T-helper 1 cell (primary cell): ENCODE measurements around the gene FCRL3.

Experiments used
- DNase-seq, 5 donors: peaks; one replicate each; pipeline ENCODE4 v3.0.0-alpha.2; 2012 to 2020

Gene FCRL3

DNA sequence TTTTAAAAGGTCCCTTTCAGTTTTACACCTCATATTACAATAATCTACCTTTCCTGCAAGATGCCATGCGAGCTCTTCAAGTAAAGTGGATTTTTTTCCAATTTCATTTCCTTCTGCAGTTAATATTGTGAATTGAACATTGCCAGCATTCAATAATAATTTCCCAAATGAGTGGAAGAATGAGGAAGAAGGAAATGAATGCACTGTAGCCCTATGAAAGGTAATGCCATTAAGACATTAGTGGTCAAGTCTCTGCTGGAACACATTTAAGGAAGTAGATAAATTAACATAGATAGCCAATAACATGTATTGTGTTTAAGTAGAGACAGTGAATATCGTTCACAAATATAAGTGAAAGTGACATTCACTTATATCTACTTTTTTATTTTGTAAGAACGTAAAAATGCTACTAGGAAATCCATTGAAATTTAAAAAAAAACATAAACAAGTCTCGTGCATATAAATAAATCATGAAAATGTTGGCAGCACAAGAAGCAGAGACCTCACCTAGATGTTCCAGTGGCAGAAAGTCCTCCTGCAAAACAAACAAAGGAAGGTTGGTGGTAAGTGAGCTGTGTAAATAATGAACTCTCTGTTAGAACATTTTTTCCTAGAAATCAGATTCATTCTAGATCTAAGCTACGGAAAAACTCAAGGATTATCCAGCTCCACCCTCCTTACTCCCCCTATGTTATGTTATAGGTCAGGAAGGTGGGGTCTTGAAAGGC, 17.7 kb downstream of the FCRL3 start:
- DNase-seq: no peak

DNA sequence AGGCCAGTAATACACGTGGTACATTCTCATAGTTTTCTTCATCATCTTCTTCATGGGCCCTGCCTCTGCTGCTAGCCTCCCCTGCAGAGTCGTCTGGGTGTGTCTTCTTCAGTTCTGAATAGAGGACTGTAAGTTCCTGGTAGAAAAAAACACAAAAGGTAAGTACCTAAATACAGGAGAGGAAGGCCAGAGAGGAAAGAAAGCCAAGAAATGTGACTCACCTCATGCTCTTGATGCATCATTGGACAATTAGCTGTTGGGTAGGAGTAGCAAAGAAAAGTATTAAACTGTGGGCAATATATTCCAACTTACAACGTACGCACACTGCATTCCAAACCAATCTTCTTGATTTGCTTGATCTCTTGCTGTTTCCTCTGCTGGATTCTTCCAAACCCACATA, 21.8 kb downstream of the FCRL3 start:
- DNase-seq: no peak

DNA sequence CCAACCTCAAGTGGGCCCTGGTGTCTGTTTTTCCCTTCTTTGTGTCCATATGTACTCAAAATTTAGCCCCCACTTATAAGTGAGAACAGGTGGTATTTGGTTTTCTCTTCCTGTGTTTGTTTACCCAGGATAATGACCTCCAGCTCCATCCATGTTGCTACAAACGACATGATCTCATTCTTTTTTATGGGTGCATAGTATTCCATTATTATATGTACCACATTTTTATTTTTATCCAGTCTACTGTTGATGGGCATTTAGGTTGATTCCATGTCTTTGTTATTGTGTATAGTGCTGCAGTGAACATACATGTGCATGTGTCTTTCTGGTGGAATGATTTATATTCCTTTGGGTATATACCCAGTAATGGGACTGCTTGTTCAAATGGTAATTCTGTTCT, 27.6 kb downstream of the FCRL3 start:
- no peak for DNase-seq

DNA sequence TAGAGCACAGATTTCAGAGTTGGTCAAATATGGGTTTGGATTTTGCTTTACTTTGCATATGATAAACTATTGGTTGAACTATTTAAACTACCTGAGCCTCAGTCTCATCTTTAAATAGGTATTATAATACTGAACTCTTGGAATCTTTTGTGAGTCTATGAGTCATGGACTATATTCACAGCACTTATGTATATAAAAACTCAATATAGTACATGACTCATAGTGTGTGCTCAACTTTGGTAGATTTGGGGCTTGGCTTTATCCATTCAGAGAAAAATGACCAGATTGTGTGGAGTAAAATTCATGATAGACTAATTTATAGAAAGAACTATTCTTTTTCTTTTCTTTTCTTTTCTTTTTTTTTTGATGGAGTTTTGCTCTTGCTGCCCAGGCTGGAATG, 28.7 kb downstream of the FCRL3 start:
- DNase-seq: no peak

DNA sequence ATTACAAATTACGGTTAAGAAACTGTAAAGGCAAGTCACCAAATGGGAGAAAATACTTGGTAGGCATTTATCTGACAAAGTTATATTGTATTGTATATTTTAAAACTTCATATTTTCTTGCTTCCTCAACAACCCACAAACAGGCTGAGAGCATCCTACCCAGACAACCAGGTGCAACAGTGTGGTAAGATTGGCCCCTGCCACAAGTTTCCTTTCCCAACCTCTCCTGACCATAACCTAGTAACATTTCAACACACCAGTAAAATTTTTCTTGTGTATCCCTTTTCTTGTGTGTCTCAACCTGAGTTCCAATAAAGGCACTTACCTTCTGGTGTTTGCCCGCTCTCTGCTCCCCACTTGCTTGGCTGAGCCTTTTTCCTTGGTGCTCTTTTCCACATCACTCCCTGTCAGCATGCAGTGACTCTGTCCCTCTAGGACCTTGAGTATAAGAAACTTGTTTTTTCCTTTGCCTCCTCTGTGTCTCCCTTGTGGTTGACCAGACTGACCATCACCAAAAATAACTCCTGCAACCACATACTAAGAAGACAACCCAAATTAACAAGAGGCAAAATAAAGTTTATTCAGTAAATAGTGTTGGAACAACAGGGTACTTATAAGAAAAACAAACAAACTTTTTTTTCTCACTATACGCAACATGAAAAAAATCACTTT, 40.9 kb downstream of the FCRL3 start:
- DNase-seq: no peak

DNA sequence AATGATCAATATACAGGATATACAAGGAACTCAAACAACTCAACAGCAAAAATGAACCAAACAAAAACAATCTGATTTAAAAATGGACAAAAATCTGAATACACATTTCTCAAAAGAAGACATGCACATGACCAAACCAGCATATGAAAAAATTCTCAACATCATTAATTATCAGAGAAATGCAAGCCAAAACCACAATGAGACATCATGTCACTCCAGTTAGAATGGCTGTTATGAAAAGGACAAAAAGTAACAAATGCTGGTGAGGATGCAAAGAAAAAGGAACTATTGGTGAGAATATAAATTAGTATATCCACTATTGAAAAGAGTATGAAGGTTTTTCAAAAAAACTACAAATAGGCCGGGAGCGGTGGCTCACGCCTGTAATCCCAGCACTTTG, 42.0 kb downstream of the FCRL3 start:
- no peak for DNase-seq

DNA sequence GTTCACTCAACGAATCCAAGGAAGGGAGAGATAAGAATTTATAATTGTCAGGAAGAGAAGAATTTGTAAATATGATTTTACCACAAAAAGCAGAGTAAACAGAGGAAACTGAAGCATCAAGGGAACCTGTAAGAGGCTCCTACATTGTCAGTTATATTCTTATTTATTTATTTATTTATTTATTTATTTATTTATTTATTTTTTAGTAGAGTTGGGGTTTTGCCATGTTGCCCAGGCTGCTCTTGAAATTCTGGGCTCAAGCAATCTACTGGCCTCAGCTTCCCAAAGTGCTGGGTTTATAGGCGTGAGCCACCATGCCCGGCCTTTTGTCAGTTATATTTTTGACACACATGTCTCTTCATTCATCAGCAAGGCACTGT, 47.1 kb downstream of the FCRL3 start:
- DNase-seq: no peak

DNA sequence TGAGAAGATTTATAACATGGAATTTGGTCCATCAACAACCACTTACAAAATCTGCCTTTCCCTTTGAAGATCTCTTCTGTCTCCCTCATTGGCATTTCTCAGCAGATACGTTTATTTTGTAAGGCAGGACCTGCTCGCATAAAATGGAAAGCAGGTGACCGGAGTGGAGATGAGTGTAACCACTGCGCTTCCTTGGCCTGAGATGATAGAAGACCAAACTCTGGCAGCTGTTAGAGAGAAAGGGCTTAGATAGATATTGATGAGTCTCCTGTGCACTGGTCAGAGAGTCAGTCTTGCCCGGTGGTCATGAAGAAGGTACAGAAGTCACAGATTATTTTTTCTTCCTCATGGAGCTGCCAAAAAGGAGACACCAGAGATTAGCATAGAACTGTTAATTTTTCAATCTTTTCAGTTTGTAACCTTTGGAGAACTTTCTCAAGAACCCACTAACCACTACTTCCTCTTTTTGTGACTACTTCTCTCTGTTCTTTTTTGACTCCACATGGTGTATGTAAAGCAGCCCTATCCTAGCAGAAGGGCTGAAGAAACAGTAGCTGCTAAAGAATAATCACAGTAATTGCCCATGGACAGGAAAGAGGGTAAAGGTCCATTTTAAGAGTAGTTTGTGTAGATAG, 47.6 kb downstream of the FCRL3 start:
- DNase-seq: no peak

DNA sequence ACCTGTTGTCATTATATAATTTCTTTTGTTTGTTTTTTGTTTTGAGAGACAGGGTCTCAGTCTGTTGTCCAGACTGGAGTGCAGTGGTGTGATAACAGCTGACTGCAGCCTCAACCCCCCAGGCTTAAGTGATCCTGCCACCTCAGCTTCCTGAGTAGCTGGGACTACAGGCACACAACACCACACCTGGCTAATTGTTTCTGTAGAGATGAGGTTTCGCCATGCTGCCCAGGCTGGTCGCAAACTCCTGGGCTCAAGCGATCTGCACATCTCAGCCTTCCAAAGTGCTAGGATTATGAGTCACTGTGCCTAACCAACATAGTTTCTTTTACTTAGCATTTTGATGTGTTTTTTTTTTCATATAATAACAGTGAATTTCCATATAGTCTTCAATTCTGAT, 52.3 kb downstream of the FCRL3 start:
- DNase-seq: no peak

DNA sequence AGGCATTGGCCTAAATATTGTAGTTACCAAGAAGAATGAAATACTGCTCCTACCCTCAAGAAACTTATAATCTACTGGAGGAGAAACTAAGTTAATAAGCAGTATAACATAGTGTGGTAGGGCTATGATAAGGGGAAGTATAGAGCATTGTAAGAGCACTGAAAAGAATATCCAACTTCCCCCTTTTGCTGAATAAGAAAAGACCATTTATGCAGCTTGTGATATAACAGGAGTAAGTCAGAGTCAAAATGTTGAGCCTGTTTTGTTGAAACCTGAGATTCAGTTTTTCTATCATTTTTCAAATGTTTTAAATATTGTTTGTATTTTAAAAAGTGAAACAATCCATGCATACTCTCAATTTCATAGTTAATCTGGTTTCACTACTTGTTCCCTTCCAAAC, 54.4 kb downstream of the FCRL3 start:
- DNase-seq: no peak

DNA sequence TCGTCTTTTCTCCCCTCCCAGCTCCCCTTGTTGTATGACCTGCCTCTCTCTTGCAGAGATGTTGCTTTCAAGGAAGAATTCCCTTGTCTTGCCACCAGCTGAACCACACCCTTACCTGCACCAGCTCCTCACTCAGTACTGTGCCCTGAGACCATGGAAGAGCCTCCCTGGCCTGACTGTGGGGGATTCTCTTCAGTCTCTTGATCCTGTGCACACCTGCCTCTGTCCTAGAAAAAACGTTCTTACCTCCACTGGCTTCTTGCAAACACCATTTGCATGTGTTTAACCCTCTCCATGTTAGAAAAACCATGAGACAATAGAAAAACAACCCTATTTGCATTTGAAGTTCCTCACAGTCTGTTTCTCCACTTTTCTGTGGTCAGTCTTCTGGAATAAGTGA, 59.4 kb downstream of the FCRL3 start:
- DNase-seq: no peak

DNA sequence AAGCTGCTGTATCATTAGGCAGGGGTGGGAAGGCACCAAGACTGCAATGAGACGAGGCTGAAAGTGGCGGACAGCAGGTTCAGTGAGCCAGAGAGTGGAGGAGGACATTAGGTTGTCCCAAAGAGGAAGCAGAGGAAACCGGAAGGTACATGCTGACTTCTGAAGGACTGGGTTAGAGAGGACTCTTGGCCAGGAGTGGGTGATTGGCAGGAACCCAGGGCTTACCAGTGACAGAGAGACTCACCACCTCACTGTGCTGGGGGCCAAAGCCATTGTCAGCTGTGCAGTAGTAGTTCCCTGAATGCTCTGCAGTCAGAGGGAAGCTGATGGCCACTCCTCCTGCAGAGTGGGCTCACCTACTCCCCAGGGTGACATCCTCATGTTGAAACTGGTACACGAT, 60.8 kb downstream of the FCRL3 start:
- DNase-seq: no peak

DNA sequence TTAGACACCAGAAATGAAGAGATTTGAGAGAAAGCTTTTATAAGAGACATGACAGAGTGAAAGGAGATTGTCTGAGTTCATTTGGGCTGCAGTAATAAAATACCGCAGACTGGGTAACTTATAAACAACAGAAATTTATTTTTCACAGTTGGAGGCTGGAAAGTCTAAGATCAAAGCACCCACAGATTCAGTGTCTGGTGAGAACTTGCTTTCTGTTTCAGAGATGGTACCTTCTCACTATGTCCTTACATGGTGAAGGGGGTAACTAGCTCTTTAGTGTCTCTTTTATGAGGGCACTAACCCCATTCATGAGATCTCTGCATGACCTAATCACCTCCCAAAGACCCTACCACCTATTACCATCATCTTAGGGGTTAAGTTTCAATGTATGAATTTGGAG, 71.8 kb downstream of the FCRL3 start:
- DNase-seq: no peak
